GM13977 (cell line): Measurements from ENCODE around the gene TMEM156.
A peak's percentile ranks its signal among the peaks of the same experiment; 100 is the strongest.

Experiments used
- DNase-seq: peaks from one replicate; pipeline ENCODE4 v3.0.0; 2012; ENCODE audit warnings: low spot score
- CTCF ChIP-seq: IDR thresholded peaks from 2 replicates; pipeline ENCODE4 v1.5.1; 2012; ENCODE audit warnings: mild to moderate bottlenecking, control low read depth; ENCODE audit not compliant: insufficient read depth; ENCODE audit errors: extremely low read depth, missing control alignments
- in situ Hi-C: fragments of 300-500 bp; cut with MboI; formaldehyde crosslinking; loops from one replicate; pipeline ENCODE4 v1.12.0; 2022; ENCODE audit warnings: low sequenced_read_pairs, low pct_unique_long_range_greater_than_20kb, mixed read lengths, inconsistent platforms; ENCODE audit not compliant: unreplicated experiment

The TMEM156 gene

GRCh38 chr4:38935391-38936073 lies 96.7 kb downstream of the TMEM156 start:
- no peak for TF ChIP-seq CTCF
- in situ Hi-C loops: no loop called here
- no peak for DNase-seq

- in situ Hi-C loops: no loop called here
- TF ChIP-seq CTCF: no peak
- DNase-seq: no peak
Observed at GRCh38 chr4:38931125-38931524, 101.1 kb downstream of the TMEM156 start.

GRCh38 chr4:38930707-38931106 lies 101.5 kb downstream of the TMEM156 start:
- DNase-seq: no peak
- in situ Hi-C loops: no loop called here
- no peak for TF ChIP-seq CTCF

- in situ Hi-C loops: no loop called here
- TF ChIP-seq CTCF: no peak
- peak; percentile 43 for DNase-seq
Observed at GRCh38 chr4:38930204-38930603, 102.0 kb downstream of the TMEM156 start.

- in situ Hi-C loops: no loop called here
- no peak for TF ChIP-seq CTCF
- no peak for DNase-seq
Observed at GRCh38 chr4:38928974-38929373, 103.2 kb downstream of the TMEM156 start.

GRCh38 chr4:38928568-38928967 lies 103.6 kb downstream of the TMEM156 start:
- in situ Hi-C loops: no loop called here
- no peak for DNase-seq
- no peak for TF ChIP-seq CTCF
